Measurements from ENCODE around the gene PTPRCAP. TPM values are rescaled to one million over a fixed set of nuclear protein-coding genes. Genes with fewer than 3 reads are reported as not detected.

The PTPRCAP gene
- total RNA-seq, 1 experiment from 2014 or later, result 0.27 TPM

GRCh38 chr11:67465189-67465510 is 27.7 kb upstream of the PTPRCAP start:
- TSS peak; percentile 60 for BruUV-seq (replicated peaks)
- CTCF ChIA-PET, result interaction anchor here (0.5 to 2.0 kb wide), 5 partner anchors 64 to 586 kb away, joined by 3 to 18 read pairs (median 3); partner anchors contain the start of gene PPP1CA
- Mint-ChIP-seq H3K9me3 (ENCODE audit: unreplicated experiment) (no peaks in the 10 kb centered on the region), H3K4me3 (ENCODE audit: unreplicated experiment) (peak overlapping the region; percentile 96), H3K4me1 (ENCODE audit: low read depth, unreplicated experiment) (peaks cover 20% of the 10 kb centered on the region), H3K27ac (ENCODE audit: unreplicated experiment) (peak overlapping the region; percentile 86), H3K36me3 (ENCODE audit: insufficient read depth, unreplicated experiment) (peaks cover 28% of the 10 kb centered on the region), H3K27me3 (ENCODE audit: insufficient read depth, unreplicated experiment) (no peaks in the 10 kb centered on the region)
- peaks cover 29% of the 10 kb centered on the region for H3K4me1 ChIP-seq
- no peaks in the 10 kb centered on the region for H3K27me3 ChIP-seq (replicated peaks; ENCODE audit: control insufficient read depth, insufficient read depth, low read length)
- peak overlapping the region; percentile 89 for H3K4me3 ChIP-seq (ENCODE audit: low read depth, low read length)
- no peaks in the 10 kb centered on the region for H3K36me3 ChIP-seq (ENCODE audit: control insufficient read depth, insufficient read depth, low read length)
- intact Hi-C loops (cut with micrococcal nuclease; ENCODE audit: unreplicated experiment), result no loop called here
- H3K9me3 ChIP-seq, result no peaks in the 10 kb centered on the region
- TF ChIP-seq, protein P1, sequence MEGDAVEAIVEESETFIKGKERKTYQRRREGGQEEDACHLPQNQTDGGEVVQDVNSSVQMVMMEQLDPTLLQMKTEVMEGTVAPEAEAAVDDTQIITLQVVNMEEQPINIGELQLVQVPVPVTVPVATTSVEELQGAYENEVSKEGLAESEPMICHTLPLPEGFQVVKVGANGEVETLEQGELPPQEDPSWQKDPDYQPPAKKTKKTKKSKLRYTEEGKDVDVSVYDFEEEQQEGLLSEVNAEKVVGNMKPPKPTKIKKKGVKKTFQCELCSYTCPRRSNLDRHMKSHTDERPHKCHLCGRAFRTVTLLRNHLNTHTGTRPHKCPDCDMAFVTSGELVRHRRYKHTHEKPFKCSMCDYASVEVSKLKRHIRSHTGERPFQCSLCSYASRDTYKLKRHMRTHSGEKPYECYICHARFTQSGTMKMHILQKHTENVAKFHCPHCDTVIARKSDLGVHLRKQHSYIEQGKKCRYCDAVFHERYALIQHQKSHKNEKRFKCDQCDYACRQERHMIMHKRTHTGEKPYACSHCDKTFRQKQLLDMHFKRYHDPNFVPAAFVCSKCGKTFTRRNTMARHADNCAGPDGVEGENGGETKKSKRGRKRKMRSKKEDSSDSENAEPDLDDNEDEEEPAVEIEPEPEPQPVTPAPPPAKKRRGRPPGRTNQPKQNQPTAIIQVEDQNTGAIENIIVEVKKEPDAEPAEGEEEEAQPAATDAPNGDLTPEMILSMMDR (IDR thresholded peaks at IDR 0.05; ENCODE audit: insufficient read depth in 1 of 2, low read depth in 1 of 2, low read length in 1 of 2, severe bottlenecking in 1 of 2, unreplicated experiment in 1 of 2), result no peak
- POLR2A ChIA-PET, result interaction anchor here (0.5 to 1.5 kb wide), 7 partner anchors 18 to 974 kb away, joined by 3 to 10 read pairs (median 3); partner anchors contain the start of genes AIP, CORO1B, PPP1CA and RBM4B
- peak in 1 of 2 experiments; percentile 60 for DNase-seq

DNA sequence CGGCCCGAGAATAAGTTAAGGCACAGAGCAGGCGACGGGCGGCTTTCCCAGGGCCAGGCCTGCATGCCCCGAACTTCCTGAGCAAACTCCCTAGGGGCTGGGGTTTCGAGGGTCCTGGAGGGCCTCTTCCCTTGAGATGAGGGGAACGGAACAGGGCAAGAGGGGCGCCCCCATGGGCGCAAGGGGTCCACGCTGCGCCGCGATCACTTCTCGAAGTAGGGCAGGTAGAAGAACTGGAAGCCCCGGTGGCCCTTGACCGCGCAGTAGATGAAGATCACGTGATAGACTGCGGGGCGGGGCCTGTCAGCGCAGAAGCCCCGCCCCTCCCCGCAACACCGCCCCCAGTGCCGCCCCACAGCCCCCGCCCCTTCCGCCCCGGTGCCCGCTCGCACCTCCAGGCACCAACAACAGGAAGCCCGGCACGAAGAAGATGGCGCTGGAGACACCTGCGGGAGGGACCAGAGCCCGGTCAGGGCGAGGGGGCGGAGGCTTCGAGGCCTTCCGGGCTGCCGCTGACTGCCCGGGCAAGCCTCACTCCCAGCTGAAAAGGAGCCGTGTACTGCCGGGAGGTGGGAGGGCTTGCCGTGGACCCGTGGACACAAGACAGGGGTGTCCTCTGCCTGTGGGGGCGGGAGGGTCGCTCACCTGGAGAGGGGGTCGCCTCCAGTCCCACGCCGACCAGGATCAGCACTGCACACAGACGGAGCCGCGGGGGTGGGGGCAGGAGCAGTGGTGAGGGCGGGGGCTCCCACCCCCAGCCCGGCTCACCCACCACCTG is 27.1 kb upstream of the PTPRCAP start:
- Mint-ChIP-seq H3K9me3 (ENCODE audit: unreplicated experiment) (no peaks in the 10 kb centered on the region), H3K4me3 (ENCODE audit: unreplicated experiment) (peak overlapping the region; percentile 96), H3K27ac (ENCODE audit: unreplicated experiment) (peak overlapping the region; percentile 86), H3K36me3 (ENCODE audit: insufficient read depth, unreplicated experiment) (peaks cover 28% of the 10 kb centered on the region), H3K4me1 (ENCODE audit: low read depth, unreplicated experiment) (peaks cover 20% of the 10 kb centered on the region), H3K27me3 (ENCODE audit: insufficient read depth, unreplicated experiment) (no peaks in the 10 kb centered on the region)
- CTCF ChIA-PET, result interaction anchor here (0.5 to 2.0 kb wide), 6 partner anchors 9 to 586 kb away, joined by 3 to 18 read pairs (median 3); partner anchors contain the start of gene PPP1CA
- intact Hi-C loops (cut with micrococcal nuclease; ENCODE audit: unreplicated experiment), result loop anchor here (1.0 kb wide), 3 partner anchors 19 to 43 kb away; partner anchors contain the start of genes AIP and CORO1B
- TF ChIP-seq, protein P1 (IDR thresholded peaks at IDR 0.05; ENCODE audit: insufficient read depth in 1 of 2, low read depth in 1 of 2, low read length in 1 of 2, severe bottlenecking in 1 of 2, unreplicated experiment in 1 of 2), result no peak
- Histone ChIP-seq H3K4me3 (ENCODE audit: low read depth, low read length) (peak overlapping the region; percentile 89), H3K9me3 (no peaks in the 10 kb centered on the region), H3K4me1 (peaks cover 27% of the 10 kb centered on the region), H3K36me3 (ENCODE audit: control insufficient read depth, insufficient read depth, low read length) (no peaks in the 10 kb centered on the region), H3K27me3 (replicated peaks; ENCODE audit: control insufficient read depth, insufficient read depth, low read length) (no peaks in the 10 kb centered on the region)
- BruUV-seq (replicated peaks), result no TSS peak
- DNase-seq, result peak; percentile 99
- POLR2A ChIA-PET, result interaction anchor here (0.5 to 1.5 kb wide), 7 partner anchors 18 to 973 kb away, joined by 3 to 10 read pairs (median 3); partner anchors contain the start of genes AIP, CORO1B, PPP1CA and RBM4B

DNA sequence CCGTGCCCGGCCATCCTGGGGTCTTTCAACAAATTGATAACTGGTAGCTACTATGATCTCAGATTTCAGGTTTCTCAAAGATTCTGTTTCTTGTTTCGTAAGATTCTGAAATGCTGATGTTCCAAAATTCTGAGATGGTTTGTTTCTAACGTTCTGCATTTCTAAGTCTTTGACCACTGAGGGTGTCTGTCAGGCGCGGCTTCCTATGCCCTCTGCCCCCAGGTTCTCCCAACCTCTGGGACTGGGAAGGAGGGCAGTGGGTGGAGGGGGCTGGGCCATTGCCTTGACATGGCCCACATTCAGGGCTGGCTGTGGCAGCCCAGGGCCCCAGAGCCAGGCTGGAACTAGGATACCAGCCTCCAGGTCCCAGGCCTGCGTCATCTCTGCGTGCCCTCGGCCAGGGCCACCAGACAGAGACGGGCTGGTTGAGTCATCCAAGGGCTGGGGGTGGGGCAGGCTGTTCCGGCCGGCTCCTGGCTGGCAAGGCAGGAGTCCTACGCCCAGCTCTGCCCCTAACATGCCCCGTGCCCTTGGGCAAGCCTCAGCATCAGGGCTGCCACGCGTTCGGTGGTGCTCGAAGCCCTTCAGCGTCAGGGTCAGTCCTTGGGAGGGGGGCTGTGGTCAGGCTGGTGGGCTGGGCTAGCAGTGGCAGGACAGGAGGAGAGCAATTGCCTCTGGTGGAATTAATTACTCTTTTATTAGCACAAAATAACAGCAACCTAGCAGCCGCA is 26.4 kb upstream of the PTPRCAP start:
- TF ChIP-seq, protein P1 (IDR thresholded peaks at IDR 0.05; ENCODE audit: insufficient read depth in 1 of 2, low read depth in 1 of 2, low read length in 1 of 2, severe bottlenecking in 1 of 2, unreplicated experiment in 1 of 2), result no peak
- H3K9me3 ChIP-seq, result no peaks in the 10 kb centered on the region
- intact Hi-C loops (cut with micrococcal nuclease; ENCODE audit: unreplicated experiment), result loop anchor here (1.0 kb wide), 3 partner anchors 19 to 43 kb away; partner anchors contain the start of genes AIP and CORO1B
- H3K4me1 ChIP-seq, result peaks cover 23% of the 10 kb centered on the region
- no peaks in the 10 kb centered on the region for H3K27me3 ChIP-seq (replicated peaks; ENCODE audit: control insufficient read depth, insufficient read depth, low read length)
- peak in 1 of 2 experiments; percentile 43 for DNase-seq
- H3K4me3 Mint-ChIP-seq (ENCODE audit: unreplicated experiment), result peak overlapping the region; percentile 96
- H3K36me3 ChIP-seq (ENCODE audit: control insufficient read depth, insufficient read depth, low read length), result no peaks in the 10 kb centered on the region
- BruUV-seq (replicated peaks), result TSS peak; percentile 1
- CTCF ChIA-PET, result interaction anchor here (0.7 kb wide), 1 partner anchor 75 kb away, joined by 3 read pairs; no protein-coding TSS in a partner anchor
- peaks cover 20% of the 10 kb centered on the region for H3K4me1 Mint-ChIP-seq (ENCODE audit: low read depth, unreplicated experiment)
- H3K36me3 Mint-ChIP-seq (ENCODE audit: insufficient read depth, unreplicated experiment), result peaks cover 28% of the 10 kb centered on the region
- POLR2A ChIA-PET, result no interaction called here
- H3K27me3 Mint-ChIP-seq (ENCODE audit: insufficient read depth, unreplicated experiment), result no peaks in the 10 kb centered on the region
- H3K27ac Mint-ChIP-seq (ENCODE audit: unreplicated experiment), result peak overlapping the region; percentile 86
- H3K4me3 ChIP-seq (ENCODE audit: low read depth, low read length), result peak overlapping the region; percentile 39
- no peaks in the 10 kb centered on the region for H3K9me3 Mint-ChIP-seq (ENCODE audit: unreplicated experiment)
